ENCODE measurements around the gene RECQL5. TPM values are rescaled to one million over a fixed set of nuclear protein-coding genes. Genes with fewer than 3 reads are reported as not detected.

RECQL5 gene
- total RNA-seq, 1 experiment from 2014 or later, result 40.0 TPM

- Histone ChIP-seq H2AK5ac (ENCODE audit: insufficient read length, low read length) (no peak overlapping the region), H3K18ac (ENCODE audit: insufficient read length, low read depth, low read length) (peak overlapping the region; percentile 19), H4K91ac (ENCODE audit: insufficient read length, low read depth, low read length) (no peak overlapping the region), H2BK12ac (ENCODE audit: insufficient read length, low read depth, low read length) (no peak overlapping the region), H3T11ph (ENCODE audit: low read length) (no peak overlapping the region), H2AFZ (ENCODE audit: low read length) (no peak overlapping the region), H4K8ac (replicated peaks; ENCODE audit: insufficient read length, low read depth, low read length) (no peak overlapping the region), H3K27me3 (ENCODE audit: insufficient read depth, low read length) (no peaks in the 10 kb centered on the region), H2BK20ac (ENCODE audit: low read depth, low read length, poor library complexity, severe bottlenecking) (no peak overlapping the region), H3K23ac (ENCODE audit: insufficient read length, low read depth, low read length) (no peak overlapping the region), H3K4me2 (ENCODE audit: insufficient read depth, insufficient read length, low read length) (no peak overlapping the region), H3K27ac (ENCODE audit: insufficient read length, low read depth, low read length) (no peak overlapping the region), H3K56ac (ENCODE audit: insufficient read length, low read depth, low read length) (no peak overlapping the region), H3K4me1 (ENCODE audit: insufficient read depth, low read length) (peaks cover 7% of the 10 kb centered on the region; the same call in 1 of the 2 replicates), H2BK15ac (ENCODE audit: low read depth, low read length) (no peak overlapping the region), H3K23me2 (ENCODE audit: insufficient read length, low read depth, low read length, poor library complexity, severe bottlenecking) (no peaks in the 10 kb centered on the region), H3K79me2 (ENCODE audit: insufficient read depth, low read length) (no peaks in the 10 kb centered on the region), H3K9ac (ENCODE audit: extremely low read depth, insufficient read length, low read length) (no peak overlapping the region), H2BK120ac (ENCODE audit: low read depth, low read length, poor library complexity, severe bottlenecking) (no peak overlapping the region), H3K9me3 (ENCODE audit: control insufficient read depth, low read depth, low read length) (no peaks in the 10 kb centered on the region), H3K14ac (ENCODE audit: insufficient read depth, low read length) (no peak overlapping the region; the same call in 1 of the 2 replicates), H2BK5ac (ENCODE audit: insufficient read length, low read length) (no peak overlapping the region), H3K79me1 (ENCODE audit: insufficient read depth, low read depth, low read length, poor library complexity, severe bottlenecking) (no peaks in the 10 kb centered on the region), H3K4ac (ENCODE audit: low read depth, low read length) (no peak overlapping the region), H4K5ac (ENCODE audit: insufficient read length, low read depth, low read length) (no peak overlapping the region), H4K20me1 (ENCODE audit: control insufficient read depth, insufficient read depth, insufficient read length) (no peaks in the 10 kb centered on the region)
- no peaks in the 10 kb centered on the region for H3K9me3 Mint-ChIP-seq
- peak overlapping the region in 1 of 2 experiments; percentile 26; a peak in 2 of 5 replicates for H3K4me3 Mint-ChIP-seq
- TF ChIP-seq CTCF (conservative IDR thresholded peaks at IDR 0.05), result no peak
- H3K27me3 Mint-ChIP-seq (ENCODE audit: low read depth), result no peaks in the 10 kb centered on the region
- peaks cover 29 to 34% of the 10 kb centered on the region in 2 experiments for H3K4me1 Mint-ChIP-seq
- peak overlapping the region; percentile 89 to 91 (median 90) for H3K27ac Mint-ChIP-seq
- 100% methylated on average over 1 of the region's 17 CpGs for WGBS (ENCODE audit: extremely low coverage, insufficient read length, low lambda C conversion rate)
- H3K36me3 Mint-ChIP-seq (ENCODE audit: insufficient read depth in 1 of 3, low read depth in 3 of 3), result peaks cover 3 to 8% (median 3%) of the 10 kb centered on the region in 3 experiments; a peak in 3 of 7 replicates
- peak; percentile 74 for DNase-seq
Measured at GRCh38 chr17:75642784-75643642, 23.9 kb downstream of the RECQL5 start.

All from H9 (cell line).